HG03342 (cell line): ENCODE measurements around the gene NFATC3.

Experiments used
- ATAC-seq: cut with Tn5 transposase; IDR thresholded peaks from one replicate; pipeline ENCODE4 v1.9.1; 2021; ENCODE audit warnings: mild to moderate bottlenecking, moderate library complexity; ENCODE audit not compliant: unreplicated experiment

The NFATC3 gene

DNA sequence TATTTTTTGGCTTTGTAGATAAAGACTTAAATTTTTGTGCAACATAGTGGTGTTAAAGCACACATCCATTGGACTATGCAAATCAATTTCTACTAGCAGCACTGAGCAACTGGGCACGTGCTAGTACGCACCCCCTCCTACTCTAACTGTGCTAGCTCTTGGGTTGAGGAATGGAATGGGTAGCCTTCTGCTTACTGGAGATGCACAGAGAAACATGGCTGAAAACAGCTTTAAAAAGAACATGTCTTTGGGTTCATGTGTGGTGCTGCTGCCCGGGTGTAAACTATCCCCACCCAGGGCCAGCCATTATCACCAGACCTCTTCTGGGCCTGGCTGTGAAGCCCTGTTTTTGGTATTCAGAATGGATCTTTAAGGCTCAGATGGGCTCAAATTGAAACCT, 143.5 kb downstream of the NFATC3 start:
- ATAC-seq, result no peak

DNA sequence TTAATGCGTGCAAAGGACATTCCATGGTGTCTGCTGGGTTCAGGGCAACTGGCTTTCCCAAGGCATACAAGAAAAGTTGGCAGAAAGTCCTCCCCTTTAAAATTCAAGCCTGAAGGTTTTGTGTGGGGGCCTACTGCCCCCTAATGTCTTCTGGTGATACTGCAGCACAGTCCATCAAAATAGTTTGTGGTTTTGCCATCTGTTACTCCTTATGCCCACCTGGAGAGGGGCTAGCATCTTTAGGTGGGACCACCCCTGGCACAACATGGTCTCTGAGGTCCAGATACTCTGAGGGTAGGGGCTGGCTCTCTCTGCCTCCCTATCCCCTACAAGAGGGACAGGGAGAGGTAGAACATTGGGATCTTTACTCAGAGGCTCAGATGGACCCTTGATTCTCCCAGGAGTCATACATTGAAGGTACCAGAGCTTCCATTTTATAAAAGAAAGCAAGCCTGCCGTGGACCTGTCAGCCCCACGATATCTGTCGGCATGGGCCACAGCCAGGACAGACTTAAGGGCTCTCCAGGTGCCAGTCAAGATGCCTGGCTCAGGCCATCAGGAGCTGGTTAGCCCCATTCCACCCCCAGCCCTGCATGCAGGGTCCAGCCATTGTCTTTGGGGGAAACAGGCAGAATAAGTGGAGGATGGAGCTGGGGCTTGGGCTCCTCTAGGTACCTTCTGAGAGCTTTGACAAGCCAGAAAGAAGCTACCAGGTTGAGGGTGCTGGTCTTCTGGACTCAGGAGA, 144.4 kb downstream of the NFATC3 start:
- ATAC-seq, result no peak

DNA sequence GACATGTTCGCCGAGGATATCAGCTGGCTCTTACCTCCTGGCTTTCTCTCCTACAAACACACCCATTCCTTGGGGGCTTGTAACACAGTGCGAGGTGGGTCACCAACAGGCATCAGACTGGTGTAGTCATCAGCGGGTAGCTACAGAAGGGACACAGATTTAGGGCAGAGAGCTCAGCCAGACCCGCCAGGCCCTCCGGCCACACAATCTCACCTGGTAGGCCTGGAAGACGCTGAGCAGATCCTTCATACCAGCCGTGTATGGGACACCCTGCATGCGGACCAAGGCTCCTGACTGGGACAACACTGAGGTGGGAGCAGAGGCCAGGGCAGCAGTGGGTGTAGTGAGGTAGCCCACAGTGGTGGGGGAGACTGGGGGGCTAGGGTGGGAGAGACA, 145.0 kb downstream of the NFATC3 start:
- ATAC-seq, result no peak

DNA sequence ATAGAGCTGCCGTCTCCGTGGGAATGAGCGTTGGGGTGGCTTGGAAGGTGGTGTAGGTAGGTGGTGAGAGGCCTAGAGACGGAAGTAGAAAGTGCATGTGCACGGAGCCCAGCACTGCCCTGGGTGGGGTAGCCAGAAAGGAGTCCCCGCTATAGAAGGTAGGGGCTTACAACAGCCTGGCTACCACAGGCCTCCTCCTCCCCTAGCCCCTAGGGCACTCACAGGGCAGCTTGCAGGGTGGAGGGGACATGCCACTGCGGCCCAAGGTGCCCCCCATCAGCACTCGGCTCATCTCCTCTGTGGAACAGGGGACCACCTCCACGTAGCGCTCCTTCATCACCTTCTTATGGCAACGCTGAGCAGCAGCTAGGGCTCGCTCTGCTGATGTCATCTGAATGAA, 145.8 kb downstream of the NFATC3 start:
- ATAC-seq, result no peak

DNA sequence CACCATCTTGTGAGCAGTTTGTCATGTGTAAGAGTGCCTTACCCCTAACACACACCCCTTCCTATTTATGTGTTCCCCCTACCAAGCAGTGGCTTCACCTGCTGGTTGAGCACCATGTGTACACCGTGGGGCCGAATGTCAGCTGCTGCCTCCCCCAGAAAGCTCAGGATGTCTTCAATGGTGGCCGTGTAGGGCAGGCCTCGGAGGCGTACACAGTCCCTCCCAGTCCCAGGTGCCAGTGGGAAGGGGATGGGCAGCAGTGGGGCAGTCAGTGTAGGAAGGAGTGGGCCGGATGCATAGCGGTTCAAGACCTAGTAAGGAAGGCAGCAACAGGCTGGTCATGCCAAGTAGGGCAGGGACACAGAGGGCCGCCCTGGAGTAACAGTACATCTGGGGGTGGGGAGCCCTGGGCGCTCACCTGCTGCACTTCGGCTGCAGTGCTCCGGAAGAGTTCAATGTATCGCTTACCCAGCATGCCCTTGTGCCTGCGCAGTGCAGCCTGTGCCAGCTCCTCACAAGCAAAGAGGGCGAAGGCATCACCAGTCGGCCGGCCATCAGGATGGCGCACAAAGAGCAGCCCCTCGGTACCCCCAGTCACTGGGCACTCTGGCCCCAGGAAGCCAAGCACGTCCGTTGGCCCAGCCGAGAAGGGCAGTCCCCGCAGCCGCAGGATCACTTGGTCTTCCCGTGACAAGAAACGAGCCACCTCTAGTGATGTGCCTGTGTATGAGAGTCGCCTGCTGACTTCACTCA, 146.4 kb downstream of the NFATC3 start:
- no peak for ATAC-seq

DNA sequence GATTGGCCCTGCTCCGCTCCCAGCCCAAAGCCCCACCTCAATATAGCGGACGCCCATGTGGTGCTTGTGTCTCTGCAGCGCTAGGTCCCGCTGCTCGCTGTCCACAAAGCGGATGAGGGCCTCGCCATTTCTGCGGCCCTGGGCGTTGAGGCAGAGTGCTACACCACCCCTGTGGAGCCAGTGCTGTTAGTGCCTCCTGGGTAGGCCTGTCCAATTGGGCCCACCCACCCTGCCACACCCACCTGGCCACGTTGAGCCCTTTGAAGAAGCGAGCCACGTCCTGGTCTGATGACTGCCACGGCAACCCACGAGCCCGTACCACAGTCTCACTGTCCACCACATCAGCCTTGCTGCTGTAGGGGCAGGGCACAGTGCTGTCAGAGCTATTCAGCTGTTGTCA, 147.2 kb downstream of the NFATC3 start:
- no peak for ATAC-seq

DNA sequence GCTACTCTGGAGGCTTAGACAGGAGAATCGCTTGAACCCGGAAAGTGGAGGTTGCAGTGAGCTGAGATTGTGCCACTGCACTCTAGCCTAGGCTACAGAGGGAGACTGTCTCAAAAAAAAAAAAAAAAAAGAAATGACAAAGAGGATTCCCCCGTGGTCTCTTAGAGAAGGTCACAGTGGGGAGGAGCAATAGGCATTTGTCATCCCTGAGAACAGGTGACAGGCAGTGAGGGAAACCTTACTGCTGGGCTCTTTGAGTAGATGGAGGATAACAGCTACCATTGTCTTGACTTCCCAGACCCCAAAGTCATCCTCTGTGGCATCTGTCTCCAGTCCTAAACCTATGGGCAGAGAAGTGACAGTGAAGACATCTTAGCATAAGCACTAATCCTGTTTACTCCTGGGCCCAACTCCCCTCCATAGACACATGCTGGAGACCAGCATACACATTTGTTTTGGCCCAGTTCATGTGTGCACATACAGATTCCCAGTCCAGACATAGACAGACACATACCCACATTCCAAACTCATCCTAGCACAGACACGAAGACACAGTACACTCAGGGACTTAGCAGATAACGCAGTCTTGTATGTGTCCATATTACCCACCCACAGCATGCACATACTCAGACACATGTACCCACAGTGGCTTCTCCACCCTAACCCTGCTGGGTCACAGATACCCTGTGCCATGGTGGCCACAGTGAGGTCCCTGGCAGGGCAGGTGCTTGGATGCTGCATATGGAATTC, 148.1 kb downstream of the NFATC3 start:
- ATAC-seq, result no peak

DNA sequence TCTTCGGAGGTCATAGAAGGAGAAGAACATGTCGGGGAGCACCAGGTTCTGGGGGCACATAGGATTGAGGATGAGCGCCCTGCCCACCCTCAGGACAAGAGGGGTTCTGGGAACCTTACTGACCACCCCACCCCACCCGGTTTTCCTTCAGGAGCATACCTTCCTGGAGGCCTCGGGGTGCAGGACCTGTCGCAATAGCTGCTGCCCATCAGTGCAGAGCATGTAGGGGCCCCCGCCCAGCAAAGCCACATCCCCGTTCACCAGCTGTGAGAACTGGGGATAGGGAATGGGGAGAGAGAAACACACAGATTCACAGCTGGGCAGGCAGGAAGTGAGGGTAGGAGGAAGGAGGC, 148.6 kb downstream of the NFATC3 start:
- ATAC-seq, result no peak

DNA sequence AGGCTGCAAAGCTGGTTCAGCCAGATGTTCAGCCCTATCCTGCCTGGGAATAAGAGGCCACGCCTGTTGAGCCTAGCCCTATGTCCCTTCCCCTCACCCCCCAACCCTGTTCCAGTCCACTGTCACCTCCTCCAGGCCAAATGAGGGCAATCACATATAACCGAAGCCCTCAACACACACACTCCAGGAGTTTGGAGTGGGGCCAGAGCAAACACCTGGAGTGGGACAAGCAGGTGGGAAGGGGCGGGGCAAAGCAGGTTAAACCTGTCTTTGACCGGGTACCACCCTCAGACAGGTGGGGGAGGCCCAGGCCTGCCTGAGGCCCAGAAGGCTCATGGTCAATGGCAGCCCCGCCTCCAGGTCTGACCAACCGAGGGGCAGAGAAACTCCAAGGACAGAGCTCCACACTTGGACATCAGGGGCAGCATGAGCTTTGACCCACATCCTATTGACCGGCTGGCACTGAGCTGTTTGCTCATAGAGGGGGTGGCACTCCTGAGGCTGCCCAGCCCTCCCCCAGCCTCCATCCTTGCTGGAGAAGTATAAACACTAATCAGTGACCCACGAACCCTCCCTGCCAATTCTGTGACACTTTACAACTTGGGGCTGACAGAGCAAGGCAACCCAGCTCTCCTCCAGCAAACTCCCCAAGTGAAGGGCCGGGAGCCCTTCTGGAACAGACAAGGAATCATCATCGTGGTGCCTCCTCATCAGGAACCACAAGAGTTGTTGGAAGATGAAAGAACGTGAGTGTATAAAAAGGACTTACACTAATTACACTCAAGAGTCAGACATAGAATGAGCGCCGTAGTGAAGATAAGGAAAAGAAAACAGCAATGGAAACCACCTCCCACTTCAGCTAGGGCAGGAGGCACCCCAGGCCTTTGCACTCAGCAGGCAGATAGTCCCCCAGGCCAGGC, 149.3 kb downstream of the NFATC3 start:
- no peak for ATAC-seq

DNA sequence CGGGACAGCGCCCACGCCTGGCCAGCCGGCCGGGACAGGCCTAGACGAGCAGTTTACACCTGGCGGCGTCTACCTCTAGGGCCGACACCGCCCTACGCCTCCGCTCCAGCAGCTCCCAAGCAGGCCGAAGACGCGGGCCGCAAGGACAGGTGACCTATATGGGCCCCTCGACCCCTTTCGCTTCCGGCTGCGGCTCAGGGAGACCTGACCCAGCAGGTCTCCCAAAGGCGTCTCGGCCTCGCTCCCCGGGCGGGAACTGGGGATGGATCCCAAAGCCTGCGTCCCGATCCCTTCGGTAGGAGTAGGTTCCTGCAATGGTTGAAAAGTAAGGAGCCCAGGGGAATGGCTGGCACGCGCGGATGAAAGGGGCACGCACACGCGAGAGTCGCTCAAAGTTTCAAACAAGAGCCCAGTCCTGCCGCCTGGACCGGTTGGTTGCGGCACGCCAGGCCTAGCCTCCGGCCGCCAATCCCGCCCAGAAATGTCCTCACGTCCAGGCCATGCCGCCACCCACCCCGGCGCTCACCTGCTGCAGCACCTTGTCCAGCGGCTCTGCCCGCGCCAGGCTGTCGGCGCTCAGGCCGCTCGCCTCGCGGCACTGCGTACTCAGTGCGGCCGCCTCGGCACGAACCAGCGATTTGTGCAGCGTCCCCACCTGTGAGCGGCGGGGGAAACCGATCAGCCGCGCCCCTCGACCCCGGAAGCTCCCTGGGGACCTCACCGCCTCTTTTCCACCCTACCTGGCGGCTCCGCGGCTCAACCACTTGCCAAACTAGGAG, 150.1 kb downstream of the NFATC3 start:
- no peak for ATAC-seq

DNA sequence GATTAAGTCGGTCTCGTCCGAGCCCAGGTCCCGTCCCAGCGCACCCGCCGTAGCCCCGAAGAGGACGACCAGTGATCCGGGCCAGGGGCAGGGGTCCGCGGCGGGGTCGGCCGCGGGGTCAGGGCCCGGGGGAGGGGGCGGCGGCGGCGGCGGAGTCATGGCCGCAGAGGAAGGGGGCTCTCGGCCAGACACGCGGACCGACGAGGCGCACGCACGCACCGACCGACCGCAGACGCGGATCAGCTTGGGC, 150.6 kb downstream of the NFATC3 start, which contains the start of gene ESRP2:
Gene ESRP2, minus strand, starts transcription at position 241 of the 250 bp plus-strand sequence. Its CDS starts 82 bp downstream, at position 159.
- ATAC-seq, result no peak

DNA sequence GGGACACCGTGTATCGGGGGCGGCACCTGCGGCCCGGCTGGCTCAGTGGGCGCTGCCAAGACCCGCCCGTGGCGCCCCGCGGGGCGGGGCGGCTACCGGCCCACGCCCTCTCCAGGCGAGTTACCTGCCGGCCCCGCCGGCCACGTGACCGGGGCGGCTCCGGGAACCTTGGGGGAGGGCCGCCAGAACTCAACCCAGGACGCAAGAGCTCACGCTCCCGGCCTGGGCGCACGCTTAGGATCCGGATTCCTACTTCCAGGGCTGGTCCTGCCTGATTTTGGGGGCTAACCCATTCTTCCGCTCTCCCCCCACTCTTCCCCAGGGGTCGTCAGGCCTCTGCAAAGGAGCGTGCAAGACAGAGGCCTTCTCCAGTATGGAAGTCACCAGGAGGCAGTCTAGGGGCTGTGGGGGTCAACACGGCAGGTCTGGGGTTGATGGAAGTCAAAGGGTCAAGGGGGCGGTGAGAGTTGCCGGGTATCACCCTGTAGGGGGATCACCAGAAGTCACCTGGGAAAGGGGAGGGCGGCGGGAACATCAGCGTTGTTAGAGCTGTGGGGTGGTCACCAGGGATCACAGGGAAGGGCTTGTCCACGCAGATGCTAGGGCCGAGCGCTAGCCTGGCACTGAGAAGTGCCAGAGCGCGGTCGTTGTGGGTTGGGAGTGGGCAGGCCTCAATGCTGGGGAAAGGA, 151.1 kb downstream of the NFATC3 start:
- ATAC-seq, result no peak

DNA sequence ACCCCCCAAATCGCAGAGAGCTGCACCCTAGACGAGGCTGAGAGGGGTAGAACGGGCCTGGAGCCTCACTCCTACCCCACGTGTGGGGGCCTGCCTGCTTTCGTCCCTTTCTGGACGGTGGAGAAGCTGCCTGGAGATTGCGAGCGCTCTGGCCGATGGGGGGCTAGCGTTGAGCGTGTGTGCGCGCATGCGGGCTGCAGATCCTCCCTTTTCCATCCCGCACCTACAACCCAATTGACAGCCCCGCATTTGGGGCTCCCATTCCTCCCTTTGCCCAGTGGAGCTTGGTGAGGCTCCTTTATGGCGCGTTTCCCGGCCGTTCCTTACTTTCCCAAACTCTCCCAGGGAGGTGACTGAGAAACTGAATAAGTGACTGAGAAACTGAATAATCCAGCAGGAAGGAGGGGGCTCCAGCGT, 151.7 kb downstream of the NFATC3 start:
- ATAC-seq, result no peak

DNA sequence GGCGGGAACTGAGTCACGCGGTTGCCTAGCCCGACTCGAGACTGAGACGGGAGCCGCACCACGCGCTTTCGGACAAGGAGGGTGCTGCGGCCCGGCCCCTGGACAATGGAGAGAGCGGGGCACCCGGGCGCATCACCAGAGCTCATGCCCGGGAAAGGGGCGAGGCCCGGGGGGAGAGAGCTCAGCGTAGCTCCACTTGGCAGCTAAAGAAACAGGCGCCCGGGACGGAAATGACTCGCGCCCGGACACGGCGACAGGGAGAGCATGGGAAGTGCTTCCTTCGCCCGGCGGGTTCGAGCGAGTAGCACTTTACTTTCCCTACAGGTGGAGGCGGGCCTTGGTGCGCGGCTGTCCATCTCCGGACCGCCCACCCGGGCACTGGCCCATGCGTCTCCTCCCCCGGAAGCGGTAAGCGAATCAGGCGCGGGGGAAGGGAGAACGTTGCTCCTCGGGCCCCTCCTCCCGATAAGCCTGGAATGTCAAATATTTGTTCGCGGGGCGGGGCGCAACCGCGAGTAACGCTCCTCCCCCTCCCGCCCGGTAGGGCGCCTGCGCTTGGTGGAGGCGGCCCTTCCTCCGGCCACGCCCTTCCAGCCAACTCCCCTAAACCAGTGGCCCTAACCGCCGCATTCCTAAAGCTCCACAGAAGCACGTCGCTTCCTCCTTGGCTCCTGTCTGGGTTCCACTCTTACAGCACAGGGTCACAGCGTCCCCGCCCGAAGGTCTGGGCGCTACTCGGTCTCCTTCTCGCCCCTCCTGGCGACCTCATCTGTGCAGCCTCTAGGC, 152.3 kb downstream of the NFATC3 start:
- peak; percentile 69 for ATAC-seq

DNA sequence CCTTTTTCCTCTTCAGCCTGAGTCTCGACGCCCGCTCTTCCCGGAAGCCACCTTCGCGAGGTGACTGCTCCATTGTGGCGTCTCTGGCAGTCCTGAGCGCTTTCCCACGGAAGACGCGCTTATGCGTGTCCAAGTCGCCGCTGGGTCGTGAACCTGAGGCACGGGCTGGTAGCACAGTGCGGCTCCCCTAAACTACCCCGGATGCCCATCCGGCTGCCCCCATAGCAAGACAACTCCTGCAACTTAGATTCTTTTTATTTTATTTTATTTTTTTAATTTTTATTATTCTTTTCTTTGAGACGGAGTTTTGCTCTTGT, 152.8 kb downstream of the NFATC3 start:
- no peak for ATAC-seq

DNA sequence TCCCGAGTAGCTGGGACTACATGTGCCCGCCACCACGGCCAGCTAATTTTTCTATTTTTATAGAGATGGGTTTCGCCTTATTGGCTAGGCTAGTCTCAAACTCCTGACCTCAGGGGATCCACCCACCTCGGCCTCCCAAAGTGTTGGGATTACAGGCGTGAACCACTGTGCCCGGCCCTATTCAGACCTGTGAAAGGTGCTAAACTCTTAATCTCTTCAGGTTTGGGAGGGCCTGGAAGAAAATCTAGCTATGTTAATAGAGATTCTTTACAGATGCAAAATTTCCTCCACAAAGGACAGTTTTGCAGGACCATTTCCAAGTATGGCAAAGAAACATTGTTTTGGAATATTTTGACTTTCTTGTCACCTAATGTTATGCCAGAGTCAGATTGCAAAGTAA, 156.9 kb downstream of the NFATC3 start:
- no peak for ATAC-seq

DNA sequence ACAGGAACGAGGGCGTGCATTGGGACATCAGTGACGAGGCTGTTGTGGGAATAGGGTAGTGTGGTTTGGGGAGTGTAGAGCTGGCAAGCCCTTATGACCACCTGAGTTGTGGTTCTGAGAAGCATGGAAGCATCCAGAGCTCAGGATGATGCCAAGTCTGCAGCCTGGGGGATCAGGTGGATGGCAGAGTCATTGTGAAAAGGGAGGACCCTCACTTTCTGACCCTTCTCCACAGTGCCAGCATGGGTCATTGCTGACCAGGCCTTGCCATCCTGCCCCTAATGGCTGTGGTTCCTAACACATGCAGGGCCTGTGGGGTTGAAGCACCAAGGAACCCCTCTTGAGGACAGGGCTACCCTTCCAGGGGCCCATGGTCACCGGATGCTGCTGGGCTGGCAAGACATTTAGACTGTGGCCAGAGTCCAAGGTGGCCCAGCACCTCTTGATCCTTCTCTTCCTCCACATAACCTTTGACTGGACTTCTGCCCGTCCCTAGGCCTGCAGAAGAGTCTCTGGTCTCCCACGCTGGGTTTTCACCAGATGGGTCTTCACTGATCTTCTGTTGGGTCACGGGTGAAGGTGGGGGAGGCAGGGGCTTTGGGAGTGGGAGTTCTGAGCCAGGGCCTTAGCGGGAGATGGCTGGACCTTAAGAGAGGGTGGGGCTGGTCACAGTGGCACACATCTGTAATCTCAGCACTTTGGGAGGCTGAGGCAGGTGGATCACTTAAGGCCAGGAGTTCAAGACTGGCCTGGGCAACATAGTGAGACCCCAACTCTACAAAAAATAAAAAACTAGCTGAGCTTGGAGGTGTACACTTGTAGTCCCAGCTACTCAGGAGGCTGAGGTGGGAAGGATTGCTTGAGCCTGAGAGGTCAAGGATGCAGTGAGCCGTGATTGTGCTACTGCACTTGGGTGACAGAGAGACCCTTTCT, 158.0 kb downstream of the NFATC3 start:
- ATAC-seq, result no peak

DNA sequence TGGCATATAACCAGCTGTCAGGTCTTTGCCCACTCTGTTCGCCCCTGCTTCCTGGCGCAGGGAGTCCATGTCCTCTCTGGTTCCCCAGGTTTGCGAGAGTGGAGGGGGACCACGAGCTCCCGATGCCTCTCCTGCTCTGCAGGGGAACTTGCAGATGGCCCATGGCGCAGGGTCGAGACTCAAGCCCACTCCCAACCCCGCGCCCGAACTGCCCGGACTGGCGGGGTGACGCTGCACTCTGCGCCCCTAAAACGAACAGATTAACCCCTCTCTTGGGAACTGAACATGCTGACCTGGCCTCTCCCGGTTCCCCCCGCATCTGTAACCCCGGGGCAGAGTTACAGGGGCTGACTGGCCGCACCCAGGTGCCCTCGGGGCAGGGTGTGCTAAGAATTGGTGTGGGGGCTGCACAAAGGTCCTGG, 159.3 kb downstream of the NFATC3 start:
- no peak for ATAC-seq
